GM18526 (cell line): ENCODE results near the gene RRBP1.

Experiments used
- POLR2A ChIP-seq: IDR thresholded peaks from 3 replicates; pipeline ENCODE4 v1.6.1; 2011; ENCODE audit not compliant: insufficient read length; ENCODE audit errors: extremely low read depth

Gene RRBP1

GRCh38 chr20:17648791-17649730 lies 33.0 kb downstream of the RRBP1 start:
- TF ChIP-seq POLR2A, result no peak

DNA sequence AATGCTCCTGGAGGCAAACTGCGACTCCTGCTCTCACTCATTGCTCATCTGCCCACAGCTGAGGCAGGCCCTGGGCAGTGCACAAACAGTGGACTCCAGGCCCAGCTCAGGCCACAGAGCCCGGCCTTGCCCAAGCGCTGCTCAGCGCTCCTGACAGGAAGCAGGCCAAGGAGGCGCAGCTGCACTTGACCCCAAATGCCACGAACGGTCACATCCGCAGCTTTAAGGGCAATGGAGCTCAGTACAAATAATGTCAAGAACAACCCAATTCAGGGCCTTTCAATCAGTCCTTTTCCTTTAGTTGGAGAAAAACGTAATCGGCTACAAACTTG lies 33.8 kb downstream of the RRBP1 start:
- TF ChIP-seq POLR2A, result no peak

DNA sequence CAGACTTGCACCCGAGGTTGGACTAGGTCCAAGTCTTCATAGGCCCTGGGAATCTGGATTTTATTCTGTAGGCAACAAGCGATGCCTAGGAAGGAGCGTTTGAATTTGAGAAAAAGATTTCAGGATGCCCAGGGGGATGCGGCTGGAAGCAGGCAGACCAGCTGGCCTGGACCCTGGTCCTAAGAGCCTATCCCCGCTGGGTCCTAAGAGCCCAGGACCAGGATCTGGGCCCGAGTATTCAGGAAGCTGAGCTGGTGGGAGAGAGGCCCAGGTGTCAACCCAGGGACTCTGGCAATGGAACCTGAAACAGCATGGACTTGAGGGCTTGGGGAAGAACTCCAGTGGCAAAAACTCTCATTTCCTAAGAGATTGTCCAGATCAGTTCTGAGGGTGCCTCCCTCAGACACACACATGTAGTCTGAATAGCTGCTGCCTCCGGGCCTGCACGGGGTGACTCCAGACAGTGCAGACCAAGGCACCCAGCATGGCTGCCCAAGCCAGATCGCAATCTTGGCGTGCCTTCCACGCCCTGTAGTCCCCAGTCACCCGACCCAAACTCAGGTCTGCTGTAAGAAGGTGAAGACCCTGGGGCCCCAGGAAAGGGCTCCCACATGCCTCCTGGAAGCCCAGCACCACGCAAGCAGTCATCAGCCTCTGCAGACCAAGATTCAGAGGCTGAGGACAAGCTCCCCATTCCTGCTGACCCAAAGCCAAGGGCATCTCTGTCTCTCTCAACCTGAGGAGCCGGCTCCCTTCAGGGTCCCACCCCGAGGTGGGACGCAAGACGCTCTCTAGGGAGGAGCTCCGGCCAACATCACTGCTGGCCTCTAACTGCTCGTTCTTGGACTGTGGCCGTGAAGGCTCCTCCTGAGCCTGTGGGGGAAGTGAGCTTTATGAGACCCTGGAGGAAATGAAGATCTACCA lies 34.4 kb downstream of the RRBP1 start:
- no peak for TF ChIP-seq POLR2A

GRCh38 chr20:17646961-17647301 lies 35.1 kb downstream of the RRBP1 start:
- TF ChIP-seq POLR2A, result no peak

DNA sequence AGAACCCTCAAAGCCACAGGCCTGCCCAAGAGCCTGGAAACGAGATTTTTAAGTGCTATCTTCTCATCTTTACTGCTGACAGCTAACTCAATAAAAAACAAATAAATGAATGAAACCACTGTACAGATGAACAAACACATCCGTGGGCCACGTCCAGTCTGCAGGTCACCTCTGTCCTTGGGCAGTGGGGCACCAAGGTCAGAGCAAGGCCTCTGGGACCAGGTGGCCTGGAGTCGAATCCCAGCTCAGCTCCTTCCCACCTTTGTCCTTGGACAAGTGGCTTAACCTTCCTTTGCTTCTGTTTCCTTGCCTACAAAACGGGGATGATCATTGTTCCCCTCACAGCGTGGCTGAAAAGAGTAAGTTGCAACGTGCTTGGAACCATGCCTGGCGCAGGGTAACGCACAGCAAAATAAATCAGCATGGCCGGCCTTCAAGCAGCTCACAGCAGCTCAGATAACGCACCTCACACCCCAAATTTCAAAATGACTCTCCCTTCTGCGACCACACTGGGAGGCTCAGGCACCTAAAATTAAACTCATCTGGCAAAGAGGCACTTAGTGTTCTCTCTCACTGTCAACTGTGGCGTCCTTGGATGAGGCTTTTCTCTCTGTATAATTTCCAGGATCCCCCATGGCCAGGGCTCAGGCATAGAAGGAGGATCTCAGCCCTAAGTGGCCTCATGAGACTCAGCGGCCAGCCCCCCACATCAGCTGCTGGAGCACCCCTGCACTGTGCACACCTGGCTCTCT lies 35.7 kb downstream of the RRBP1 start:
- TF ChIP-seq POLR2A, result no peak

- TF ChIP-seq POLR2A, result no peak
Observed at GRCh38 chr20:17645546-17646208, 36.4 kb downstream of the RRBP1 start.

DNA sequence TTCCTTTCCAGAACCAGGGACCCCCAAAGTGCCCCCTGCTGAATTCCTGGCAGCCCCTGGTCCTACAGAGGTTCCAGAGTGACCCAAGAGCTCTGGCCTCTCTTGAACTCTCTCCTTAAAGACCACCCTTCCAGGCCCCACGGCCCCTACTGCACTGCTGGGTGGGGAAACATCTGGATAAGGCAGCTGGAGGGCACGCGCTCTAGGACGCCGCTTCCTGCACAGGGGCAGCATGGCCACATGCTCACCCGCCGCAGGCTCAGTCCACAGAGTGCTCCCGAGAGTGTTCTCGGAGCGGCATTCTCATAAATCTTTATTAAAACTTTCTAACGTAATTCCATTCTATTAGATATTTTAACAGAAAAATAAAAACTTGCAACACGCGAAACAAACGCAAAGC lies 37.0 kb downstream of the RRBP1 start:
- no peak for TF ChIP-seq POLR2A

GRCh38 chr20:17644451-17644850 lies 37.6 kb downstream of the RRBP1 start:
- no peak for TF ChIP-seq POLR2A

DNA sequence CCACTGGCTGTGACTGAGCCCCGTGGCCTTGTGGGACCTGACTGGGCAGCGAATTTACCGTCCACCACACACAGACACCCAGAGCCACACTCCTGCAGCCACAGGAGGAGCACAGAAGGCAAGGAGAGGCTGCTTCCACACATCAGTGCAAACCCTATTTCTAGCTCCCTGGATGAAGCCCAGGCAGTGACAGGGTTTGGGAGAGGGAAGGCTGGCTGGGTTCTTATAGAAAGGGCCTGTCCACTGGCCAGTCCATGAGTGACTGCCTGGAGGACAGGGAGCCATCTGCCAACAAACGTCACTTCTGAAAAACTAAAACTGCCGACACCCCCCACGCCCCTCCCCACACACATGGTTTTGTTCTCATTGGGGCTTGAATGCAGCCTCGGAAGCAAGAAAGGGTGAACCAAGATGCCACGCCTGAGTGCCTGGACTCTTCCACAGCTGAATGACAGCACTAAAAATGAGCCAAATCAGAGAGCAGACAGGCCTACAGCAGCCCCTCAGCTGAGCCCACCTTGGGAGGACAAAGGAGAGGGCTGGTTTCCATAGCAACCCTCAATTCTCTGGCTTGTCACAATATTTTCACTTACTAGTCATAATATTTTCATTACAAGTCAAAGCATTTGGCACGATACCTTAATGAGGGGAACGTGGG lies 38.4 kb downstream of the RRBP1 start:
- no peak for TF ChIP-seq POLR2A

DNA sequence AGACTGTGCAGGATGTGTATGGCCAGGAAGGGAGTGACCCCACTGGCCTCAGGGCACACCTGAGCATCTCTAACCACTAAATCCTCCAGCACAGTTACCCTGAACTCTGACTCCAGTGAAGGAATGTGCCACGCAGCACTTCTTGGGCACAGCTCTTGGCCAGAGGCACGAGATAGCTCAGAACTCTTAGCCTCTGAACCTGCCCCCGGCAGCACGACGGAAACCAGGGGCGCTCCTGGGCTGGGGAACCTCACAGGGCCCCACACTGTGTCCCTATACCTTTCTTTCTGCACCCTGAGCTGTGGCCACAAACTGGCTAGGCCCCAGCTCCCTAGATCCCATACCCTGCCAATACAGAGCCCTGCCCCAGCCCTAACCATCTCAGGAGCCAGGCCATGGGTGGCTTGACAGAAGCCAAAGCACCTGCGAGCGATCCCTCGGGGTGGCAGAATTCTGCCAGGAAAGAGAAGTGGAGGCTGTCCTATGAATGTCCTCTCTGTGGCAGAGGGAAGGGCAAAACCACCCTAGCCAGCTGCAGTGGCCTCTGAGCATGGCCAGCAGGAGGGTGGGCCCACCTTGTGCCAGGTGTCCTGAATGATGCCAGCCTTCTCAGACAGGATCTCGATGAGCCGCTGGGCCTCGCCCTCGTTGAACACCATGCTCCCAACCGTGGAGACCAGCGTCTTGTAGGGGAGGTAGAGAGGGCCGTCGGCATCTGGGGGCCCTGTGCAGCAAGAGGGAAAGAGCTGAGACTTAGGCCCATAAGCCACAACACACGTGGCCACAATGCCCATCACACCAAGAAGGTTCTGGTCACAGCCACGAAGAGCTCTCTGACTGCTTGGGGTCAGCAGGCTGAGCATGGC lies 39.4 kb downstream of the RRBP1 start:
- no peak for TF ChIP-seq POLR2A

DNA sequence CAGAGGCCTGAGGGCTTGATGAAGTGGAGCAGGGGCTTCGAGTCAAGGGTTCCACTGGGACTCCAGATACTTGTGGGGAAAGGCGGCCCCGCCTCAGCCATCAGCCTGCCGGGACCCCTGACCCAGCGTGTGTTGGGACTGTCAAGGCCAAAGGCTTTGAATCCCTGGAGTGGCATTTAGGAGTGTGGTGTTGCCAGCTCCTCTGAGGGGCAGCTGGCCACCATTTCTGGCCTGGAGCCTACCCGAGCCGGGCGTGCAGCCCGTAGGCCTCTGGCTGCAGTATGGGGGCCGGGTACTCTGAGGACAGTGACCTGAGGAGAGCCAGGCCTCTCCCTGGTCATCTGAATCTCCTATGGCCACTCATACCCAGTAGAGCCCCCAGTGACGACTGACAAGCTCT lies 40.0 kb downstream of the RRBP1 start:
- no peak for TF ChIP-seq POLR2A

DNA sequence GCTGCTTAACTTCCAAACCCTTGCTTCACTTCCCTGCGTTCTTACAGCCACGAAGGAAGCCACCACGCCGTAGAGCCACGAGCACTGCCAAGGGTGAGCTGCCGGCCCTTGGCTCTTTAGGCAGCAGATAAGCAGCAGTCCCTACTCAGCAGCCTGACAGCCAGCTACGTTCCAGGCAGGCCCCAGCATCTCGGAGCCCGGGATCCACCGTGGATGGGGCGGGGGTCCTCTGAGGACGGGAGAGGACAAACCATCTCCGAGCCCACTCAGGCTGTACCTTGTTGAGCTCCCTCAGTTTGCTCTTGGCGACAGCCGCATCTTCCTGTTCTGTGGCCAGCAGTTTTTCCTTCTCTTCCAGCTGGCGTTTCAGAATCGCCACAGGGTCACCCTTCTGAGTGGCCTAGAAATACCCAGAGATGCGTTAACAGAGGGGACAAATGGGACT lies 40.5 kb downstream of the RRBP1 start:
- no peak for TF ChIP-seq POLR2A

- no peak for TF ChIP-seq POLR2A
Observed at GRCh38 chr20:17640875-17641378, 41.1 kb downstream of the RRBP1 start.

DNA sequence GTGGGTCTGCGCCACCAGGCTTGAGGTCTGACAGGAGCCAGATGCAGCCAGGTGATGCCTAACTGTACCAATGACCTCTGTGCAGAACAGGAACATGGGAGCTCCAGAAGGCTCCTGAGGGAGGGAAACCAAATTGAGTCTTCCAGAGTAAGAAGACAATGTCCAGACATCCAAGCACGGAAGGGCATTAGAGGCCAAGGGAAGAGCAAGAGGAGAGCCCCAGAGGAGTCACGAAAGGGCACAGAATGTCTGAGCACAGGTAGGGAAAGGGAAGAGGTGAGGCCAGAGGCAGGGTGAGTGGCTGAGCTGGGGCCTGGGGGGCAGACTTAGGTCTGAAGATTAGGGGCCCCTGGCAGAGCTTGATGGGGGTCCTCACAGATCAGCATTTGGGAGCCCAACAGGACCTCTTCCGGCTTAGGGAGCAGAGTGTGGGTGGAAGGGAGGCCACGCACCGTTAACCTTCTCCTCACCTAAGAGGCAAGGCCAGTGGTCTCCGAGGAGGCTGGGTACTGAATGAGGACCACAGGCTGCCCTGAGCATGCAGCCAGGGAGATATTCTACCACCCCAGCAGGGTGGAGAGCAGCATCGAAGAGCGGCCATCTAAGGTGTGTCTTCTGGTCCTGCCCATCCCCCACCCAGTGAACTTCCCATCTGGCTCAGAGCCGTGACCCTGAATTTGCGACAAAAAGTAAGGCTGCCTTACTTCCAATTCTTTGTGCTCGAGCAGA lies 41.7 kb downstream of the RRBP1 start:
- TF ChIP-seq POLR2A, result no peak
